Fibroblast of peridontal ligament (primary cell): Measurements from ENCODE around the gene RNF144A.

Experiments used
- DNase-seq: peaks from one replicate; pipeline ENCODE4 v3.0.0-alpha.2; 2010; ENCODE audit errors: extremely low read depth

The RNF144A gene

GRCh38 chr2:6908291-6908690 is 8.9 kb upstream of the RNF144A start:
- no peak for DNase-seq

GRCh38 chr2:6909431-6910385 is 7.5 kb upstream of the RNF144A start:
- no peak for DNase-seq

GRCh38 chr2:6911721-6912120 is 5.5 kb upstream of the RNF144A start:
- DNase-seq, result no peak

- no peak for DNase-seq
Observed at GRCh38 chr2:6913415-6914157, 3.6 kb upstream of the RNF144A start.

GRCh38 chr2:6914828-6915227 is 2.4 kb upstream of the RNF144A start:
- DNase-seq, result no peak

GRCh38 chr2:6915399-6915798 is 1.8 kb upstream of the RNF144A start:
- no peak for DNase-seq

- DNase-seq, result no peak
Observed at GRCh38 chr2:6916224-6916623, 988 bp upstream of the RNF144A start.

GRCh38 chr2:6916736-6917070 is 509 bp upstream of the RNF144A start:
- no peak for DNase-seq

GRCh38 chr2:6917761-6918421 is 679 bp downstream of the RNF144A start:
- DNase-seq, result no peak

- no peak for DNase-seq
Observed at GRCh38 chr2:6919901-6920742, 2.9 kb downstream of the RNF144A start.

GRCh38 chr2:6920743-6921064 is 3.5 kb downstream of the RNF144A start:
- DNase-seq, result no peak

- DNase-seq, result no peak
Observed at GRCh38 chr2:6921321-6921922, 4.2 kb downstream of the RNF144A start.

- no peak for DNase-seq
Observed at GRCh38 chr2:6922201-6922656, 5.0 kb downstream of the RNF144A start.

GRCh38 chr2:6923319-6923718 is 6.1 kb downstream of the RNF144A start:
- no peak for DNase-seq

- DNase-seq, result no peak
Observed at GRCh38 chr2:6924101-6924923, 7.1 kb downstream of the RNF144A start.

GRCh38 chr2:6924924-6925409 is 7.8 kb downstream of the RNF144A start:
- no peak for DNase-seq

GRCh38 chr2:6926071-6926732 is 9.0 kb downstream of the RNF144A start:
- DNase-seq, result no peak

- no peak for DNase-seq
Observed at GRCh38 chr2:6927186-6927585, 10.0 kb downstream of the RNF144A start.

GRCh38 chr2:6927753-6928152 is 10.5 kb downstream of the RNF144A start:
- DNase-seq, result no peak

GRCh38 chr2:6928452-6928851 is 11.2 kb downstream of the RNF144A start:
- no peak for DNase-seq
